Measurements from ENCODE around the gene TNFRSF25. TPM values are rescaled to one million over a fixed set of nuclear protein-coding genes. Genes with fewer than 3 reads are reported as not detected.

TNFRSF25 gene
- polyA plus RNA-seq, 1 donor from 2014 or later = 52.2 TPM

- H3K36me3 ChIP-seq (ENCODE audit: insufficient read depth, low read length) = no peaks in the 10 kb centered on the region
- H3K9me2 ChIP-seq (ENCODE audit: insufficient read depth, low read length) = no peaks in the 10 kb centered on the region
- H3F3A ChIP-seq (ENCODE audit: insufficient read depth, low read length, poor library complexity, severe bottlenecking) = no peaks in the 10 kb centered on the region
- no peak overlapping the region for H3K4me2 ChIP-seq (ENCODE audit: low read length)
- no peak overlapping the region for H2AFZ ChIP-seq (ENCODE audit: low read depth, low read length)
- no peaks in the 10 kb centered on the region for H3K9me3 ChIP-seq (ENCODE audit: low read length)
- H3K27me3 ChIP-seq (ENCODE audit: insufficient read depth, low read depth, low read length) = no peaks in the 10 kb centered on the region
- H3K27ac ChIP-seq (ENCODE audit: low read length) = no peak overlapping the region
- H3K4me3 ChIP-seq (ENCODE audit: low read length) = no peak overlapping the region
- no peak for TF ChIP-seq POLR2AphosphoS5 (IDR thresholded peaks at IDR 0.05)
- no peak for TF ChIP-seq SMC3 (conservative IDR thresholded peaks at IDR 0.05; ENCODE audit: poor library complexity)
- TF ChIP-seq RAD21 (conservative IDR thresholded peaks at IDR 0.05) = no peak
- no peak for TF ChIP-seq EZH2 (IDR thresholded peaks at IDR 0.05; ENCODE audit: borderline replicate concordance, insufficient read depth, low read length, poor library complexity, severe bottlenecking)
- no peak for TF ChIP-seq EP300 (conservative IDR thresholded peaks at IDR 0.05; ENCODE audit: poor library complexity, severe bottlenecking)
- no peak for TF ChIP-seq REST (IDR thresholded peaks at IDR 0.05; ENCODE audit: borderline replicate concordance)
- no peak for TF ChIP-seq TAF1 (IDR thresholded peaks at IDR 0.05; ENCODE audit: low read depth)
- TF ChIP-seq MXI1 (conservative IDR thresholded peaks at IDR 0.05; ENCODE audit: poor library complexity, severe bottlenecking) = no peak
- TF ChIP-seq, protein P1, sequence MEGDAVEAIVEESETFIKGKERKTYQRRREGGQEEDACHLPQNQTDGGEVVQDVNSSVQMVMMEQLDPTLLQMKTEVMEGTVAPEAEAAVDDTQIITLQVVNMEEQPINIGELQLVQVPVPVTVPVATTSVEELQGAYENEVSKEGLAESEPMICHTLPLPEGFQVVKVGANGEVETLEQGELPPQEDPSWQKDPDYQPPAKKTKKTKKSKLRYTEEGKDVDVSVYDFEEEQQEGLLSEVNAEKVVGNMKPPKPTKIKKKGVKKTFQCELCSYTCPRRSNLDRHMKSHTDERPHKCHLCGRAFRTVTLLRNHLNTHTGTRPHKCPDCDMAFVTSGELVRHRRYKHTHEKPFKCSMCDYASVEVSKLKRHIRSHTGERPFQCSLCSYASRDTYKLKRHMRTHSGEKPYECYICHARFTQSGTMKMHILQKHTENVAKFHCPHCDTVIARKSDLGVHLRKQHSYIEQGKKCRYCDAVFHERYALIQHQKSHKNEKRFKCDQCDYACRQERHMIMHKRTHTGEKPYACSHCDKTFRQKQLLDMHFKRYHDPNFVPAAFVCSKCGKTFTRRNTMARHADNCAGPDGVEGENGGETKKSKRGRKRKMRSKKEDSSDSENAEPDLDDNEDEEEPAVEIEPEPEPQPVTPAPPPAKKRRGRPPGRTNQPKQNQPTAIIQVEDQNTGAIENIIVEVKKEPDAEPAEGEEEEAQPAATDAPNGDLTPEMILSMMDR (IDR thresholded peaks at IDR 0.05; ENCODE audit: poor library complexity, severe bottlenecking) = no peak
- no peak overlapping the region for H3K9ac ChIP-seq (ENCODE audit: low read length)
- no peaks in the 10 kb centered on the region for H4K20me1 ChIP-seq (ENCODE audit: insufficient read depth)
- H3K79me2 ChIP-seq (replicated peaks; ENCODE audit: insufficient read depth, low read length) = no peaks in the 10 kb centered on the region
Observed at GRCh38 chr1:6512245-6512907, 46.4 kb upstream of the TNFRSF25 start.

DNA sequence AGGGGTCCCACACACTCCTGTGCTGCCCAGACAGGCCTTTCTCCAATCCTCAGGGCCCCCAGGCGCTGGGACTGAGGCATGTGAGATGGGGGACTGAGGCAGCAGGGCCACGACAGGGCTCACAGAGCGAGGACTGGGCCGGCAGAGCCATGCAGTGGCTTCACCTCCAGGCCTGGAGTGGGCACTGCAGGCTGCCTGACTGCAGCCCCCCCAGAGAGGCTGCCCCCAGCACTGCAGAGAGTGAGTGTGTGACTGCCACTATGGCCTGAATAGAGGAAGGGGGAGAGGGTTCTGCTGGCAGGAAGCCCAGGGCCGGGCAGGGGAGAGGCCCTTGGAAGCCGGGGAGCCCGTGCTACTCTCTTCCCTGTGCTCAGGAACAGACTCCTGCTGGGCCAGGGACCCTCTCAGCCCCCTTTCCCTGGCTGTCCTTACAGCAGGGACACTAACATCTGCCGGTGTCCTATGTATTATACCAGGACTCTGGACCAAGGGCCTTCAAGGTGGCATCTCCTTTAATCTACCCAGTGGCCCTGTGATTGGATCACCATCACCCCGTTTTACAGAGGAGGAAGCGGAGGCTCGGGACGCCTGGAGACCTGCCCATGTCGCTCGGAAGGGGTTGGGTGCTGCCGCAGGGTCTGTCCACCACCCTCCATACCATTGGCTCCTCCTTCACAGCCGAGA, 45.7 kb upstream of the TNFRSF25 start:
- Histone ChIP-seq H2AFZ (ENCODE audit: low read depth, low read length) (no peak overlapping the region), H3K4me3 (ENCODE audit: low read length) (no peak overlapping the region), H3K9me2 (ENCODE audit: insufficient read depth, low read length) (no peaks in the 10 kb centered on the region), H3K36me3 (ENCODE audit: insufficient read depth, low read length) (no peaks in the 10 kb centered on the region), H3K27ac (ENCODE audit: low read length) (no peak overlapping the region), H3K79me2 (replicated peaks; ENCODE audit: insufficient read depth, low read length) (no peaks in the 10 kb centered on the region), H4K20me1 (ENCODE audit: insufficient read depth) (no peaks in the 10 kb centered on the region), H3K27me3 (ENCODE audit: insufficient read depth, low read depth, low read length) (no peaks in the 10 kb centered on the region), H3K9ac (ENCODE audit: low read length) (no peak overlapping the region), H3F3A (ENCODE audit: insufficient read depth, low read length, poor library complexity, severe bottlenecking) (no peaks in the 10 kb centered on the region), H3K9me3 (ENCODE audit: low read length) (no peaks in the 10 kb centered on the region), H3K4me2 (ENCODE audit: low read length) (no peak overlapping the region)
- no peak for TF ChIP-seq REST (IDR thresholded peaks at IDR 0.05; ENCODE audit: borderline replicate concordance)
- TF ChIP-seq RAD21 (conservative IDR thresholded peaks at IDR 0.05) = no peak
- TF ChIP-seq POLR2AphosphoS5 (IDR thresholded peaks at IDR 0.05) = no peak
- no peak for TF ChIP-seq MXI1 (conservative IDR thresholded peaks at IDR 0.05; ENCODE audit: poor library complexity, severe bottlenecking)
- no peak for TF ChIP-seq EZH2 (IDR thresholded peaks at IDR 0.05; ENCODE audit: borderline replicate concordance, insufficient read depth, low read length, poor library complexity, severe bottlenecking)
